Measurements from ENCODE around the gene ANTXR1. TPM values are rescaled to one million over a fixed set of nuclear protein-coding genes. Genes with fewer than 3 reads are reported as not detected.

The ANTXR1 gene
- total RNA-seq, 1 donor from 2014 or later = 144 TPM

- peaks cover 9% of the 10 kb centered on the region for H3K27me3 Mint-ChIP-seq (ENCODE audit: low read depth)
- TF ChIP-seq, protein P1, sequence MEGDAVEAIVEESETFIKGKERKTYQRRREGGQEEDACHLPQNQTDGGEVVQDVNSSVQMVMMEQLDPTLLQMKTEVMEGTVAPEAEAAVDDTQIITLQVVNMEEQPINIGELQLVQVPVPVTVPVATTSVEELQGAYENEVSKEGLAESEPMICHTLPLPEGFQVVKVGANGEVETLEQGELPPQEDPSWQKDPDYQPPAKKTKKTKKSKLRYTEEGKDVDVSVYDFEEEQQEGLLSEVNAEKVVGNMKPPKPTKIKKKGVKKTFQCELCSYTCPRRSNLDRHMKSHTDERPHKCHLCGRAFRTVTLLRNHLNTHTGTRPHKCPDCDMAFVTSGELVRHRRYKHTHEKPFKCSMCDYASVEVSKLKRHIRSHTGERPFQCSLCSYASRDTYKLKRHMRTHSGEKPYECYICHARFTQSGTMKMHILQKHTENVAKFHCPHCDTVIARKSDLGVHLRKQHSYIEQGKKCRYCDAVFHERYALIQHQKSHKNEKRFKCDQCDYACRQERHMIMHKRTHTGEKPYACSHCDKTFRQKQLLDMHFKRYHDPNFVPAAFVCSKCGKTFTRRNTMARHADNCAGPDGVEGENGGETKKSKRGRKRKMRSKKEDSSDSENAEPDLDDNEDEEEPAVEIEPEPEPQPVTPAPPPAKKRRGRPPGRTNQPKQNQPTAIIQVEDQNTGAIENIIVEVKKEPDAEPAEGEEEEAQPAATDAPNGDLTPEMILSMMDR (IDR thresholded peaks at IDR 0.05; ENCODE audit: unreplicated experiment) = no peak
Measured at GRCh38 chr2:69013840-69014821, 1.2 kb downstream of the ANTXR1 start.

GRCh38 chr2:69017080-69017479, 4.1 kb downstream of the ANTXR1 start:
- Mint-ChIP-seq H3K4me3 (no peak overlapping the region), H3K27me3 (ENCODE audit: low read depth) (peaks cover under 1% of the 10 kb centered on the region), H3K27ac (no peak overlapping the region), H3K9me3 (no peaks in the 10 kb centered on the region), H3K4me1 (peaks cover 60% of the 10 kb centered on the region), H3K36me3 (no peaks in the 10 kb centered on the region)
- no peak for DNase-seq (ENCODE audit: low spot score in 2 of 2, unreplicated experiment in 2 of 2)
- TF ChIP-seq, protein P1 (IDR thresholded peaks at IDR 0.05; ENCODE audit: unreplicated experiment) = no peak

More at GRCh38 chr2:69013840-69014821, 1.2 kb downstream of the ANTXR1 start:
- H3K36me3 Mint-ChIP-seq = no peaks in the 10 kb centered on the region
- no peaks in the 10 kb centered on the region for H3K9me3 Mint-ChIP-seq
- H3K4me3 Mint-ChIP-seq = peak overlapping the region; percentile 98
- H3K4me1 Mint-ChIP-seq = peaks cover 43% of the 10 kb centered on the region
- no peak for DNase-seq (ENCODE audit: low spot score in 2 of 2, unreplicated experiment in 2 of 2)
- peak overlapping the region; percentile 72 for H3K27ac Mint-ChIP-seq

DNA sequence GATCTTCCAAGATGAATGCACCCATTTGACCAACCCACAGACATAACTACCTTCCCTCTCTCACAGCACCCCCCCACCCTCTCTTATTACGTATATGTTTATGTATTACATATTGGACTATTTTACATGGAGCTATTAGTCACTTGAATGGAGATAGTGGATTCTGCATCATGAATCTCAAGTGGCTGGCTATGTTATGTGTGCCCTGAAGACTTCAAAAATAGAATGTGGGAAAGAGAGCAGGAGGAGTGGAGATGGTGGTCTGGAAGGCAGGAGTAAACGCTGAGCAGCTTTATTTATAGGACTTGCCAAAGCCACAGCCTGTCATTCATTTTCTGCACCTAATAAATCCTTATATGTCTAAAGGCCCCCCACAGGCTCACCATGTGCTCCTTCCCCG, 4.9 kb downstream of the ANTXR1 start:
- Mint-ChIP-seq H3K36me3 (no peaks in the 10 kb centered on the region), H3K4me1 (peaks cover 56% of the 10 kb centered on the region), H3K27ac (no peak overlapping the region), H3K9me3 (no peaks in the 10 kb centered on the region), H3K27me3 (ENCODE audit: low read depth) (no peaks in the 10 kb centered on the region), H3K4me3 (no peak overlapping the region)
- DNase-seq (ENCODE audit: low spot score in 2 of 2, unreplicated experiment in 2 of 2) = no peak
- TF ChIP-seq, protein P1 (IDR thresholded peaks at IDR 0.05; ENCODE audit: unreplicated experiment) = no peak

DNA sequence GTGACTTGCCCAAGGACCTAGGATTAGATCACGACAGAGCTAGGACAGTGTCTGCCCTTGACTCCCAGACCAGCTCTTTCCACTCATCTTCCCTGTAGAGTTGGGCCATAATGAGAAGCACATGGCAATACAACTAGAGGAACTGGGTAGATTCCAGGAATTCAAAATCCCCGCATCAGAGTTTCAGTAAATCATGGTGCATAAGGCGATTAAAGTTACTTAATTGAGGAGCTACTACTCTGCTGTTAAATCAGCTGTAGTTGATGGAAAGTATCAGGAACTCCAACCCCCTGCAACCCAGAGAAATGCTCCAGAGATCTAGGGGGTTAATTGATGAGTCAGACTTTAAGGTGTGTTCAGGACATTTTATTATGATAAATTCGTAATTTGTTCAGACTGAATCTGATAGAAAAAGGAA, 5.7 kb downstream of the ANTXR1 start:
- Mint-ChIP-seq H3K36me3 (no peaks in the 10 kb centered on the region), H3K27me3 (ENCODE audit: low read depth) (no peaks in the 10 kb centered on the region), H3K27ac (no peak overlapping the region), H3K4me1 (peaks cover 56% of the 10 kb centered on the region), H3K9me3 (no peaks in the 10 kb centered on the region), H3K4me3 (no peak overlapping the region)
- TF ChIP-seq, protein P1 (IDR thresholded peaks at IDR 0.05; ENCODE audit: unreplicated experiment) = no peak
- no peak for DNase-seq (ENCODE audit: low spot score in 2 of 2, unreplicated experiment in 2 of 2)

DNA sequence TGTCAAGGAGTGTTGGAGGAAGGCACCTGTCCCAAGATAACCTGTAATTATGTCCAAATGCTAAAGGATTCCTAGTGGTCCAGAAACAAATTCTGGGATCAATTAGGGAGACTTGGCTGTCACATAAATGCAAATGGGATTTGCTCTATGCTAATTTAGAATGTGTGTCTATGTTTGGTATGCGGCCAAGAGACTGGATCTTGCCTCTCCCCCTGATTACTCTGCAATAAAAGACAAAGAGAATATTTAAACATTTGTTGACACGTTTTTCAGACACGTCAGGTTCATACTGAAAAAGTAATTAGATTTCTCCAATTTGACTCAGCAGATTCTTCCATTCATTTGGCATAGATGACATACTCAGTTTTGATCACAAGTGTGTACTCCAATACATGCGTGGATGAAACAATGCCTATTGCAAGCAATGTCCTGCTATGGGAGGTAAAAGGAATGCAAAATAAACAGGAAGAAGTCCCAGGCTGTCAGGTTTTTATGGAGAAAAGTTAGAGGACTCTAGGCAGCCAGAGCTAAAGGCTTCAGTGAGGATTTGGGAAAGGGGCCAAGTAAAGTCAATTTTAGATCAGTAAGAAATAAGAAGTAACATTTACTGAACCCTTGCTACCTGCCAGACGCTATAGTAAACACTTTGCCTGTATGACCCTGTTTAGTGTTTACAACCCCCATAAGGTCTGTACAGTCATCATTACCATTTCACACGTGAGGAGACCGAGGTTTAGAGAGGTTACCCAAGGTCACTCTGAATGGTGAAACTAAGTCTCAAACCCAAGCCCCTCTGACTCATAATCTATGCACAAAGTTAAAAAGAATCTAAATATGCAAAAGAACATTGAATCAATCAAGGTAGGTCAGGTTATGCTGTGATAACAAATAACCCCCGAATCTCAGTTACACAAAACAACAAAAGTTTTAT, 7.8 kb downstream of the ANTXR1 start:
- Mint-ChIP-seq H3K36me3 (no peaks in the 10 kb centered on the region), H3K27me3 (ENCODE audit: low read depth) (no peaks in the 10 kb centered on the region), H3K27ac (peak overlapping the region; percentile 81), H3K9me3 (no peaks in the 10 kb centered on the region), H3K4me3 (no peak overlapping the region), H3K4me1 (peaks cover 43% of the 10 kb centered on the region)
- TF ChIP-seq, protein P1 (IDR thresholded peaks at IDR 0.05; ENCODE audit: unreplicated experiment) = no peak
- no peak for DNase-seq (ENCODE audit: low spot score in 2 of 2, unreplicated experiment in 2 of 2)
